ENCODE measurements around the gene COPS4.
"Not testable (repeated sequence)": the region's sequence is repeated elsewhere in the genome, so short reads cannot be mapped to it uniquely, and the experiment has no call there.

COPS4 gene

GRCh38 chr4:83083925-83084475 lies 49.0 kb downstream of the COPS4 start:
- DNase-seq (ENCODE audit: low read depth), result no peak

GRCh38 chr4:83084956-83085355 lies 50.0 kb downstream of the COPS4 start:
- not testable (repeated sequence) for DNase-seq (ENCODE audit: low read depth)

GRCh38 chr4:83089410-83090157 lies 54.6 kb downstream of the COPS4 start:
- DNase-seq (ENCODE audit: low read depth), result no peak

GRCh38 chr4:83093060-83093640 lies 58.2 kb downstream of the COPS4 start:
- DNase-seq (ENCODE audit: low read depth), result no peak

- DNase-seq (ENCODE audit: low read depth), result no peak
Observed at GRCh38 chr4:83096397-83096796, 61.4 kb downstream of the COPS4 start.

- DNase-seq (ENCODE audit: low read depth), result no peak
Observed at GRCh38 chr4:83104991-83105390, 70.0 kb downstream of the COPS4 start.

GRCh38 chr4:83107631-83108030 lies 72.6 kb downstream of the COPS4 start:
- no peak for DNase-seq (ENCODE audit: low read depth)

GRCh38 chr4:83108101-83108861 lies 73.3 kb downstream of the COPS4 start:
- DNase-seq (ENCODE audit: low read depth), result no peak

- DNase-seq (ENCODE audit: low read depth), result no peak
Observed at GRCh38 chr4:83109480-83110222, 74.7 kb downstream of the COPS4 start.

- DNase-seq (ENCODE audit: low read depth), result no peak
Observed at GRCh38 chr4:83110223-83110945, 75.4 kb downstream of the COPS4 start.

- DNase-seq (ENCODE audit: low read depth), result no peak
Observed at GRCh38 chr4:83110970-83111750, 76.2 kb downstream of the COPS4 start.

- not testable (repeated sequence) for DNase-seq (ENCODE audit: low read depth)
Observed at GRCh38 chr4:83111751-83112141, 76.8 kb downstream of the COPS4 start.

- no peak for DNase-seq (ENCODE audit: low read depth)
Observed at GRCh38 chr4:83112231-83112630, 77.2 kb downstream of the COPS4 start.

GRCh38 chr4:83112678-83113428 lies 77.9 kb downstream of the COPS4 start:
- DNase-seq (ENCODE audit: low read depth), result no peak

GRCh38 chr4:83113429-83113786 lies 78.4 kb downstream of the COPS4 start:
- DNase-seq (ENCODE audit: low read depth), result no peak

GRCh38 chr4:83114576-83114975 lies 79.6 kb downstream of the COPS4 start, which contains the start of gene PLAC8:
Gene PLAC8 (minus strand): TSS chr4:83114729. CDS start chr4:83107921, 6,808 bp downstream.
- DNase-seq (ENCODE audit: low read depth), result no peak

GRCh38 chr4:83115000-83115399 lies 80.0 kb downstream of the COPS4 start:
- DNase-seq (ENCODE audit: low read depth), result no peak

GRCh38 chr4:83115656-83116285 lies 80.8 kb downstream of the COPS4 start:
- no peak for DNase-seq (ENCODE audit: low read depth)

GRCh38 chr4:83118869-83119268 lies 83.9 kb downstream of the COPS4 start:
- DNase-seq (ENCODE audit: low read depth), result peak; percentile 61

Data from GM04503 (cell line).